SK-N-SH treated with all-trans-retinoic acid at 6 μM for 48 hours (cell line): ENCODE data around the gene CD200R1.

Experiments
- ATAC-seq: fragments of 200-7000 bp; cut with Tn5 transposase; 3 replicates; pipeline ENCODE4 v1.9.1; 2020; ENCODE audit warnings: mild to moderate bottlenecking, moderate library complexity
- ARNTL ChIP-seq: fragments of 450-650 bp; formaldehyde crosslinking; IDR thresholded peaks from 2 replicates; pipeline ENCODE4 v1.5.0; 2020; ENCODE audit warnings: low read depth, mild to moderate bottlenecking, moderate library complexity, borderline replicate concordance
- CSDC2 ChIP-seq: fragments of 250-450 bp; sonication (Bioruptor Pico); IDR thresholded peaks from 2 replicates; pipeline ENCODE4 v1.5.0; 2020; ENCODE audit warnings: mild to moderate bottlenecking, moderate library complexity
- ESRRG ChIP-seq: fragments of 250-450 bp; sonication (Bioruptor Pico); IDR thresholded peaks from 2 replicates; pipeline ENCODE4 v1.6.1; 2021; ENCODE audit warnings: mild to moderate bottlenecking
- GLIS3 ChIP-seq: fragments of 250-450 bp; sonication (Bioruptor Pico); IDR thresholded peaks from 2 replicates; pipeline ENCODE4 v1.5.0; 2020; ENCODE audit warnings: mild to moderate bottlenecking, moderate library complexity
- ISL1 ChIP-seq: fragments of 250-450 bp; sonication (Bioruptor Pico); IDR thresholded peaks from 2 replicates; pipeline ENCODE4 v2.1.2; 2022; ENCODE audit warnings: mild to moderate bottlenecking, moderate library complexity
- PATZ1 ChIP-seq: fragments of 250-450 bp; sonication (Bioruptor Pico); IDR thresholded peaks from 2 replicates; pipeline ENCODE4 v1.8.0; 2020; ENCODE audit warnings: mild to moderate bottlenecking, moderate library complexity, borderline replicate concordance
- PPARA ChIP-seq: fragments of 250-450 bp; sonication (Bioruptor Pico); IDR thresholded peaks from 2 replicates; pipeline ENCODE4 v1.5.0; 2020; ENCODE audit warnings: mild to moderate bottlenecking, borderline replicate concordance
- RARB ChIP-seq: fragments of 250-450 bp; sonication (Bioruptor Pico); IDR thresholded peaks from 2 replicates; pipeline ENCODE4 v1.8.0; 2021; ENCODE audit warnings: mild to moderate bottlenecking, moderate library complexity
- SNAI2 ChIP-seq: fragments of 250-450 bp; sonication (Bioruptor Pico); IDR thresholded peaks from 2 replicates; pipeline ENCODE4 v1.5.0; 2020; ENCODE audit warnings: mild to moderate bottlenecking, moderate library complexity
- TCF4 ChIP-seq: fragments of 250-450 bp; sonication (Bioruptor Pico); IDR thresholded peaks from 2 replicates; pipeline ENCODE4 v1.8.0; 2021; ENCODE audit warnings: mild to moderate bottlenecking, moderate library complexity, borderline replicate concordance
- TOX ChIP-seq: fragments of 250-450 bp; sonication (Bioruptor Pico); IDR thresholded peaks from 2 replicates; pipeline ENCODE4 v1.8.0; 2021; ENCODE audit warnings: mild to moderate bottlenecking, moderate library complexity, borderline replicate concordance
- TSHZ2 ChIP-seq: fragments of 250-450 bp; sonication (Bioruptor Pico); IDR thresholded peaks from 2 replicates; pipeline ENCODE4 v1.5.0; 2020; ENCODE audit warnings: mild to moderate bottlenecking, moderate library complexity
- ZC3H10 ChIP-seq: fragments of 250-450 bp; sonication (Bioruptor Pico); IDR thresholded peaks from 2 replicates; pipeline ENCODE4 v1.5.1; 2021; ENCODE audit warnings: mild to moderate bottlenecking, moderate library complexity
- ZFP3 ChIP-seq: fragments of 250-450 bp; sonication (Bioruptor Pico); IDR thresholded peaks from 2 replicates; pipeline ENCODE4 v1.5.0; 2020; ENCODE audit warnings: mild to moderate bottlenecking, moderate library complexity
- ZFP30 ChIP-seq: fragments of 450-650 bp; formaldehyde crosslinking; IDR thresholded peaks from 2 replicates; pipeline ENCODE4 v1.5.0; 2022; ENCODE audit warnings: mild to moderate bottlenecking, moderate library complexity
- ZNF565 ChIP-seq: fragments of 450-650 bp; formaldehyde crosslinking; conservative IDR thresholded peaks from 2 replicates; pipeline ENCODE4 v1.5.0; 2020; ENCODE audit warnings: low read depth, mild to moderate bottlenecking, moderate library complexity
- ZNF8 ChIP-seq: fragments of 450-650 bp; formaldehyde crosslinking; IDR thresholded peaks from 2 replicates; pipeline ENCODE4 v1.5.0; 2020; ENCODE audit warnings: mild to moderate bottlenecking, moderate library complexity
- TF ChIP-seq, protein P1 (sequence below): fragments of 250-450 bp; sonication (Bioruptor Pico); IDR thresholded peaks from 2 replicates; pipeline ENCODE4 v1.5.1; 2021; ENCODE audit warnings: mild to moderate bottlenecking, moderate library complexity
- TF ChIP-seq, protein P2 (sequence below): fragments of 250-450 bp; sonication (Bioruptor Pico); IDR thresholded peaks from 2 replicates; pipeline ENCODE4 v1.5.1; 2020; ENCODE audit warnings: low read depth, mild to moderate bottlenecking, moderate library complexity

The CD200R1 gene

GRCh38 chr3:112958811-112959560 lies 15.9 kb downstream of the CD200R1 start:
- no peak for TF ChIP-seq RARB
- TF ChIP-seq TOX (CRISPR knock-in tag) = no peak
- no peak for TF ChIP-seq ESRRG
- TF ChIP-seq PATZ1 (CRISPR knock-in tag) = no peak
- TF ChIP-seq ZNF565 (CRISPR knock-in tag) = no peak
- no peak for TF ChIP-seq CSDC2
- TF ChIP-seq TCF4 (CRISPR knock-in tag) = no peak
- TF ChIP-seq, protein P1, sequence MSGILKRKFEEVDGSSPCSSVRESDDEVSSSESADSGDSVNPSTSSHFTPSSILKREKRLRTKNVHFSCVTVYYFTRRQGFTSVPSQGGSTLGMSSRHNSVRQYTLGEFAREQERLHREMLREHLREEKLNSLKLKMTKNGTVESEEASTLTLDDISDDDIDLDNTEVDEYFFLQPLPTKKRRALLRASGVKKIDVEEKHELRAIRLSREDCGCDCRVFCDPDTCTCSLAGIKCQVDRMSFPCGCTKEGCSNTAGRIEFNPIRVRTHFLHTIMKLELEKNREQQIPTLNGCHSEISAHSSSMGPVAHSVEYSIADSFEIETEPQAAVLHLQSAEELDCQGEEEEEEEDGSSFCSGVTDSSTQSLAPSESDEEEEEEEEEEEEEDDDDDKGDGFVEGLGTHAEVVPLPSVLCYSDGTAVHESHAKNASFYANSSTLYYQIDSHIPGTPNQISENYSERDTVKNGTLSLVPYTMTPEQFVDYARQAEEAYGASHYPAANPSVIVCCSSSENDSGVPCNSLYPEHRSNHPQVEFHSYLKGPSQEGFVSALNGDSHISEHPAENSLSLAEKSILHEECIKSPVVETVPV (CRISPR knock-in tag) = no peak
- no peak for TF ChIP-seq SNAI2 (CRISPR knock-in tag)
- TF ChIP-seq ZNF8 (CRISPR knock-in tag) = no peak
- TF ChIP-seq TSHZ2 (CRISPR knock-in tag) = no peak
- no peak for ATAC-seq

DNA sequence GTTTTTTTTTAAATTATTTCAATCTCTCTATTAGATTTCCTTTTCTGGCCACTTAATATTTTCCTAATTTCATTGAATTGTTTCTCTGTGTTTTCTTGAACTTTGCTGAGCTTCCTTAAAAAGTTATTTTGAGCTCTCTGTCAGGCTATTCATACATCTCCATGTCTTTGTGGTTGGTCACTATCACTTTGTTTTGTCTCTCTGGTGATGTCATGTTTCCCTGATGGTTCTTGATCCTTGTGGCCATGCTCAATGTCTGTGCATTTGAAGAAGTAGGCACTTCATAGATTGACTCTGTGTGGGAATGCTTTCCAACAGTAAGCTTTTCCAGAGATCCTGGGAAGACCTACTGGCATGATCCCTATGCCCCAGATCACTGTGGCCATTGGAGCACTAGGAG lies 18.6 kb downstream of the CD200R1 start:
- no peak for ATAC-seq
- TF ChIP-seq PATZ1 (CRISPR knock-in tag) (no peak), CSDC2 (no peak), ZC3H10 (CRISPR knock-in tag) (no peak), PPARA (no peak), TOX (CRISPR knock-in tag) (no peak)
- TF ChIP-seq, protein P1 (CRISPR knock-in tag) = no peak

- ATAC-seq = no peak
- no peak for TF ChIP-seq TOX (CRISPR knock-in tag)
- TF ChIP-seq SNAI2 (CRISPR knock-in tag) = no peak
- TF ChIP-seq, protein P1 (CRISPR knock-in tag) = no peak
- TF ChIP-seq ZC3H10 (CRISPR knock-in tag) = no peak
- TF ChIP-seq CSDC2 = no peak
- no peak for TF ChIP-seq ESRRG
- no peak for TF ChIP-seq PATZ1 (CRISPR knock-in tag)
- no peak for TF ChIP-seq GLIS3 (CRISPR knock-in tag)
- no peak for TF ChIP-seq ZFP30 (CRISPR knock-in tag)
- no peak for TF ChIP-seq ISL1
- TF ChIP-seq, protein P2, sequence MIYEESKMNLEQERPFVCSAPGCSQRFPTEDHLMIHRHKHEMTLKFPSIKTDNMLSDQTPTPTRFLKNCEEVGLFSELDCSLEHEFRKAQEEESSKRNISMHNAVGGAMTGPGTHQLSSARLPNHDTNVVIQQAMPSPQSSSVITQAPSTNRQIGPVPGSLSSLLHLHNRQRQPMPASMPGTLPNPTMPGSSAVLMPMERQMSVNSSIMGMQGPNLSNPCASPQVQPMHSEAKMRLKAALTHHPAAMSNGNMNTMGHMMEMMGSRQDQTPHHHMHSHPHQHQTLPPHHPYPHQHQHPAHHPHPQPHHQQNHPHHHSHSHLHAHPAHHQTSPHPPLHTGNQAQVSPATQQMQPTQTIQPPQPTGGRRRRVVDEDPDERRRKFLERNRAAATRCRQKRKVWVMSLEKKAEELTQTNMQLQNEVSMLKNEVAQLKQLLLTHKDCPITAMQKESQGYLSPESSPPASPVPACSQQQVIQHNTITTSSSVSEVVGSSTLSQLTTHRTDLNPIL = no peak
- no peak for TF ChIP-seq ZFP3 (CRISPR knock-in tag)
- TF ChIP-seq ARNTL (CRISPR knock-in tag) = no peak
- no peak for TF ChIP-seq ZNF565 (CRISPR knock-in tag)
Measured at GRCh38 chr3:112948346-112948838, 26.5 kb downstream of the CD200R1 start.
